NT2/D1 (cell line): ENCODE results near the gene VAV2.

Source experiments
- DNase-seq: peaks from one replicate; pipeline ENCODE4 v3.0.0-alpha.2; 2011; ENCODE audit warnings: low read depth, low spot score
- H3K27me3 ChIP-seq: 2 replicates; pipeline ENCODE4 v1.6.0; 2011; ENCODE audit warnings: mild to moderate bottlenecking; ENCODE audit not compliant: insufficient read length, insufficient read depth
- H3K36me3 ChIP-seq: 2 replicates; pipeline ENCODE4 v1.6.1; 2011; ENCODE audit warnings: mild to moderate bottlenecking, low read length, mixed read lengths; ENCODE audit not compliant: insufficient read depth, insufficient read length
- H3K4me1 ChIP-seq: 2 replicates; pipeline ENCODE4 v1.5.1; 2011; ENCODE audit not compliant: insufficient read depth, insufficient read length
- H3K4me3 ChIP-seq: 2 replicates; pipeline ENCODE4 v1.5.1; 2011; ENCODE audit warnings: low read depth; ENCODE audit not compliant: insufficient read length
- H3K9ac ChIP-seq: 2 replicates; pipeline ENCODE4 v1.6.0; 2011; ENCODE audit warnings: low read depth; ENCODE audit not compliant: insufficient read length
- H3K9me3 ChIP-seq: 2 replicates; pipeline ENCODE4 v1.5.1; 2011; ENCODE audit warnings: mild to moderate bottlenecking, low read length; ENCODE audit not compliant: insufficient read depth
- SUZ12 ChIP-seq: IDR thresholded peaks from 2 replicates; pipeline ENCODE4 v1.6.1; 2011; ENCODE audit not compliant: insufficient read length, insufficient read depth; ENCODE audit errors: extremely low read depth
- YY1 ChIP-seq: IDR thresholded peaks from 2 replicates; pipeline ENCODE4 v1.6.1; 2011; ENCODE audit not compliant: insufficient read length, insufficient read depth
- ZNF274 ChIP-seq: IDR thresholded peaks from 2 replicates; pipeline ENCODE4 v1.6.1; 2011; ENCODE audit warnings: mild to moderate bottlenecking, low read depth, low read length

VAV2 gene

GRCh38 chr9:133873461-133873891, 118.6 kb downstream of the VAV2 start:
- peaks cover 28% of the 10 kb centered on the region for H3K4me1 ChIP-seq
- H3K36me3 ChIP-seq: peaks cover 5% of the 10 kb centered on the region
- H3K9ac ChIP-seq: no peak overlapping the region
- H3K4me3 ChIP-seq: no peak overlapping the region
- no peak for DNase-seq
- no peaks in the 10 kb centered on the region for H3K27me3 ChIP-seq
- TF ChIP-seq YY1: no peak
- no peak for TF ChIP-seq SUZ12
- no peak for TF ChIP-seq ZNF274
- no peaks in the 10 kb centered on the region for H3K9me3 ChIP-seq

- no peak overlapping the region for H3K4me3 ChIP-seq
Observed at GRCh38 chr9:133873009-133873408, 119.1 kb downstream of the VAV2 start.

GRCh38 chr9:133870598-133871595, 121.2 kb downstream of the VAV2 start:
- Histone ChIP-seq H3K9me3 (peaks cover 3% of the 10 kb centered on the region; the same call in 1 of the 2 replicates), H3K27me3 (no peaks in the 10 kb centered on the region), H3K36me3 (peaks cover 13% of the 10 kb centered on the region), H3K4me1 (peaks cover 20% of the 10 kb centered on the region), H3K9ac (no peak overlapping the region), H3K4me3 (no peak overlapping the region)
- no peak for DNase-seq
- TF ChIP-seq YY1 (no peak), SUZ12 (no peak), ZNF274 (no peak)

More at GRCh38 chr9:133873009-133873408, 119.1 kb downstream of the VAV2 start:
- Histone ChIP-seq H3K27me3 (no peaks in the 10 kb centered on the region), H3K4me1 (peaks cover 28% of the 10 kb centered on the region), H3K9me3 (no peaks in the 10 kb centered on the region), H3K36me3 (peaks cover 10% of the 10 kb centered on the region), H3K9ac (no peak overlapping the region)
- no peak for DNase-seq
- TF ChIP-seq SUZ12 (no peak), YY1 (no peak), ZNF274 (no peak)

- peaks cover 13% of the 10 kb centered on the region; the same call in 1 of the 2 replicates for H3K9me3 ChIP-seq
- H3K4me1 ChIP-seq: peaks cover 13% of the 10 kb centered on the region
- H3K27me3 ChIP-seq: no peaks in the 10 kb centered on the region
- no peak for TF ChIP-seq ZNF274
- TF ChIP-seq YY1: no peak
- no peak for TF ChIP-seq SUZ12
- DNase-seq: no peak
- no peak overlapping the region for H3K9ac ChIP-seq
- peaks cover 10% of the 10 kb centered on the region for H3K36me3 ChIP-seq
- H3K4me3 ChIP-seq: no peak overlapping the region
Observed at GRCh38 chr9:133869674-133870405, 122.3 kb downstream of the VAV2 start.

- Histone ChIP-seq H3K36me3 (peaks cover 12% of the 10 kb centered on the region), H3K9ac (no peak overlapping the region), H3K27me3 (no peaks in the 10 kb centered on the region), H3K4me1 (peaks cover 17% of the 10 kb centered on the region), H3K4me3 (no peak overlapping the region), H3K9me3 (peaks cover 16% of the 10 kb centered on the region; the same call in 1 of the 2 replicates)
- no peak for DNase-seq
- TF ChIP-seq YY1: no peak
- TF ChIP-seq SUZ12: no peak
- TF ChIP-seq ZNF274: no peak
Observed at GRCh38 chr9:133868203-133868602, 123.9 kb downstream of the VAV2 start.

GRCh38 chr9:133866946-133867345, 125.2 kb downstream of the VAV2 start:
- Histone ChIP-seq H3K27me3 (no peaks in the 10 kb centered on the region), H3K9me3 (peaks cover 16% of the 10 kb centered on the region; the same call in 1 of the 2 replicates), H3K9ac (no peak overlapping the region), H3K4me3 (no peak overlapping the region), H3K36me3 (peaks cover 12% of the 10 kb centered on the region), H3K4me1 (peaks cover 21% of the 10 kb centered on the region)
- TF ChIP-seq YY1 (no peak), SUZ12 (no peak), ZNF274 (no peak)
- DNase-seq: no peak
